GM08714 (cell line): ENCODE measurements around the gene PDCD1.
"Not testable (repeated sequence)": the region's sequence is repeated elsewhere in the genome, so short reads cannot be mapped to it uniquely, and the experiment has no call there.

ENCODE experiments used
- H3K4me3 ChIP-seq: fragments of 200-500 bp; sonication (Bioruptor generic); 2 replicates; pipeline ENCODE4 v1.5.1; 2014; ENCODE audit warnings: mild to moderate bottlenecking, low read length, inconsistent platforms
- ZNF274 ChIP-seq: IDR thresholded peaks from 2 replicates; pipeline ENCODE4 v1.6.1; 2012; ENCODE audit warnings: mild to moderate bottlenecking, low read depth, low read length

PDCD1 gene

GRCh38 chr2:241836292-241836691 lies 22.4 kb downstream of the PDCD1 start:
- H3K4me3 ChIP-seq, result no peak overlapping the region
- TF ChIP-seq ZNF274, result no peak

- no peak overlapping the region for H3K4me3 ChIP-seq
- TF ChIP-seq ZNF274, result no peak
These were observed 23.1 kb downstream of the PDCD1 start for GRCh38 chr2:241835611-241836010.

GRCh38 chr2:241834527-241835210 lies 24.0 kb downstream of the PDCD1 start:
- TF ChIP-seq ZNF274, result no peak

GRCh38 chr2:241833756-241834526 lies 24.8 kb downstream of the PDCD1 start:
- not testable (repeated sequence) for H3K4me3 ChIP-seq

More at GRCh38 chr2:241834527-241835210, 24.0 kb downstream of the PDCD1 start:
- no peak overlapping the region for H3K4me3 ChIP-seq

- no peak for TF ChIP-seq ZNF274
- H3K4me3 ChIP-seq, result no peak overlapping the region
These were observed 25.5 kb downstream of the PDCD1 start for GRCh38 chr2:241833101-241833663.

GRCh38 chr2:241827394-241827793 lies 31.3 kb downstream of the PDCD1 start:
- no peak for TF ChIP-seq ZNF274
- H3K4me3 ChIP-seq, result no peak overlapping the region

GRCh38 chr2:241823531-241824437 lies 34.9 kb downstream of the PDCD1 start:
- H3K4me3 ChIP-seq, result not testable (repeated sequence)

GRCh38 chr2:241822264-241822623 lies 36.5 kb downstream of the PDCD1 start:
- no peak overlapping the region for H3K4me3 ChIP-seq
- no peak for TF ChIP-seq ZNF274

GRCh38 chr2:241821460-241822263 lies 37.0 kb downstream of the PDCD1 start:
- TF ChIP-seq ZNF274, result no peak

GRCh38 chr2:241820625-241821384 lies 37.9 kb downstream of the PDCD1 start:
- no peak overlapping the region for H3K4me3 ChIP-seq
- no peak for TF ChIP-seq ZNF274

More at GRCh38 chr2:241821460-241822263, 37.0 kb downstream of the PDCD1 start:
- H3K4me3 ChIP-seq, result no peak overlapping the region

GRCh38 chr2:241819947-241820624 lies 38.6 kb downstream of the PDCD1 start:
- not testable (repeated sequence) for H3K4me3 ChIP-seq

- no peak overlapping the region for H3K4me3 ChIP-seq
- no peak for TF ChIP-seq ZNF274
These were observed 39.8 kb downstream of the PDCD1 start for GRCh38 chr2:241818943-241819270.

GRCh38 chr2:241818229-241818942 lies 40.3 kb downstream of the PDCD1 start:
- no peak for TF ChIP-seq ZNF274
- H3K4me3 ChIP-seq, result no peak overlapping the region

- not testable (repeated sequence) for H3K4me3 ChIP-seq
These were observed 40.9 kb downstream of the PDCD1 start for GRCh38 chr2:241817821-241818215.
